Measurements from ENCODE around the gene ANXA6.
"Not testable (repeated sequence)": the region's sequence is repeated elsewhere in the genome, so short reads cannot be mapped to it uniquely, and the experiment has no call there.

ANXA6 gene

DNA sequence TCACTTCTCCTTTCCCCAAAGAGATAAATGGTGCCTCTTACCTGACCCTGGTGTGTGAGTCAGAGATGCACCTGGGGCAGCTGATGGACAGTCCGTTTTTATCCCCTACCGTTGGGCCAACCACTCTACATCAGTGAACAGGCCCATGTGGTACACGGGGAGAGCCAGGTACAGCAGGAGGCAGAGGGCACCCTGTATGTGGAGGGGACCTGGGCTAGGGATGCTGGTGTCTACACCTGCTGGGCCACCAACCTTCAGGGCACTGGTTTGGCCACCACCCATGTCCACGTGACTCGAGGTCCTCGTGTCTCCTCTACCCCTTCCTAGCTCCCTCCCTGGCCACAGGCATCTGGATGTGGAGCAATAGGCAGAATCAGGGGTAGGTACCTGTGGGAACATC is 22.7 kb upstream of the ANXA6 start:
- no peak for DNase-seq

DNA sequence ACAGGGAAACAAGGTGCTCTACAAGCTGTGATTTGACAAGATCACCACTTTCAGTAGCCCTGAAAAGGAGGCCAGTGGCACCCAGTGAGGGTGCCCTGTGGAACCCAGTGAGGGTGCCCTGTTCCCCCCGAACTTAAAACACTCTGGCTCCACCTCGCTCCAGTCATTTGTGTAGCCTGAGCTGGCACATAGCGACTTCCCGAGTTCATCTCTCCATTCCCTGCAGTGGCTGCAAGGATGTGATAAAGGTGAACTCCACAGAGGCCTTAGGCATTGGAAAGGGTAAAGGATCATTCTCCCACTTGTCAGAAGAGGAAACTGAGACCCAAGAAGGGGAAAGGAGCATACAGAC is 21.9 kb upstream of the ANXA6 start:
- DNase-seq, result no peak

DNA sequence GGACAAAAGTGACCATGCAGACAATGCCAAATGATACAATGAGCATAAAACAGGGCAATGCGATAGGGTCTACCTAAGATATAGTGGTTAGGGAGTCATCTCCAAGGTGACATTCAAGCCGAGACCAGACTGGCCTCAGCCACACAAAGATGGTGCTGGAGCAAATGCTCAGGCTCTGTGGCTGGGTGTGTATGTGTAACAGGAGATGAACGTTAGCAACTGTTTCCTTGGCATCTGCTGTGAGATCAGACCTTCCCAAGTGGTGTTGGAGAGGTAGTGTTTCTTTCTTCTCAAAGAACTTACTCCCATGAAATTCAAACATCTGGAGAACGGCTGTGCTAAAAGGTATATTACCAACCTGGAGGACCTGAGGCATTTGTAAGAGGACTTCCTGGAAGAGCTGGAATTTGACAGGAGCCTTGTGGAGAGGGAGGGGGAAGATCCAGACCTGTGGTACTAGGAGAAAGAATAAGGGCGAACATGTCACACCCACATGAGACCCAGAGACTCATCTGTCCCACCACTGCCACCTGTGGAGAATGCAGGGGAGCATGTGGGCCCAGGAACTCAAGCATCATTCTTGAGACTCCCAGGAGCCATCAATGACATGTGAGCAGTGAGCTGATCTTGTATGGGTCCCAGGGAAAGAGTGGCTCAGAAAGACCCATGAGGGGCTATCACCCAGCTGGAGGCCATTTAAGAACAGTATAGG is 21.4 kb upstream of the ANXA6 start:
- no peak for DNase-seq

DNA sequence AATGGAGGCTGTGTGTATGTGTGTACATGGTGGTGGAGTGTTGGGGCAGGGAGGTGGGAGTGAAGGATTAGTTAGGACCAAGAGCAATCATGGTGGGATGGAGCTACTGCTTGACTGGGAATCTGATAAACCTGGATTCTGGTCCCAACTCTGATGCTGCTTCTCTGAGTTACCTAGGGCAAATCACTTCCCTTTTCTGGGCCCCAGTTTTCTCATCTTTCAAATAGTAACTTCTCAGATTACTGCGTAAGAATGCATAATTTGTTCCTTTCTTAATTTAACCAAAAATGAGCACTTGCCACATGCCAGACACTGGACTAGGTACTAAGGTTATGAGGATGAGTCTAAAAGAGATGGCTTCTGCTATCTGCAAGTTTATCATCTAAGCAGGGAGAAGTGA is 20.8 kb upstream of the ANXA6 start:
- DNase-seq, result no peak

DNA sequence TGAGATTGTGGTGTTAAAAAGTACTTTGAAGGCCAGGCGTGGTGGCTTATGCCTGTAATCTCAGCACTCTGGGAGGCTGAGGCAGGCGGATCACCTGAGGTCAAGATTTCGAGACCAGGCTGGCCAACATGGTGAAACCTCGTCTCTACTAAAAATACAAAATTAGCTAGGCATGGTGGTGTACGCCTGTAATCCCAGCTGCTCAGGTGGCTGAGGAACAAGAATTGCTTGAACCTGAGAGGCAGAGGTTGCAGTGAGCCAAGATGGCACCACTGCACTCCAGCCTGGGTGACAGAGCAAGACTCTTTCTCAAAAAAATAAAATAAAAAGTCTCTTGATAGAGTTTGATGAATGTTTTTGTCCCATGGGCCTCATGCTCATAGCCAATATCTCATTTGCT is 18.7 kb upstream of the ANXA6 start:
- not testable (repeated sequence) for DNase-seq

DNA sequence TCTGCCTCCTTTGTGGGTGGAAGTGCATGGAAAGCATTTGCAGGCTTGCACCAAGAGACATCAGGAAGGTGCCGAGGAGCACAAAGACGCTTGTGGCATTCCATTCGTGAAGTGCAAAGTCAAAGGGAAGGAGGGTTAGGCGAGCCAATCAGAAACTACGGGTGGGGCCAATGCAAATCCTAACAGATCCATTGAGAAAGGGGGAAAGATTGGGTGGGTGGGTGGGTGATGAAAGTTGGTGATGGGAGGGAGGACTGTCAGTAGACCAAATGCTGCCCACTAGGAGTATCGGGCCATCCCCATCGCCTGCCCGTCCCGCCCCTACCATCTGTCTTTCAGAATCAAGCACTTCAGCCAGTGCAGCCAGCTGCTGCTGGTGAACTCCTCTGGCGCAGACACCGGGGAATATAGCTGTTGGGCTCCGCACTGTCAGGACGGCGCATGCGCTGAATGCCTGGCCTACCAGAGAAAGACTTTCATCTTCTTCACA is 17.1 kb upstream of the ANXA6 start:
- no peak for DNase-seq

GRCh38 chr5:151173711-151174611 is 16.4 kb upstream of the ANXA6 start:
- DNase-seq, result no peak

GRCh38 chr5:151171529-151171928 is 13.9 kb upstream of the ANXA6 start:
- DNase-seq, result no peak

GRCh38 chr5:151168602-151169344 is 11.2 kb upstream of the ANXA6 start:
- DNase-seq, result no peak

DNA sequence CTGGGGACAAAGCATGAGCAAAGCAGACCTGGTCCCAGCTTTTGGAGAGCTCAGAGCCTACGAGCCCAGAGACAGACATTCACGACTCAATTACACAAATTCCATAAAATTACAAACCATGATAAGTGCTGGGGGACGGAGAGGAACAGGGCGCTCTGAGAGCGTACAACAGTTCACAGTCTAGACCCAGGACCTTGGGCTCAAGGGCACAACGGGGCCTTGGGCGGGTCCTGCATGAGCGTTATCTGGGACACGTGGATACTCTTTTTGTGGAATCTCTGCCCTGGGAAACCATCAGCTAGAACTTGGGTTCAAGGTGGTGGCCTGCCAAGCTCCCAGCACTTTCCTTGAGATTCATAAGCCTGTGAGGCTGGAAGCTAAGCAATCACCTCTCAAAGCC is 9.4 kb upstream of the ANXA6 start:
- DNase-seq, result no peak

GRCh38 chr5:151164687-151165392 is 7.3 kb upstream of the ANXA6 start:
- DNase-seq, result peak; percentile 89

- no peak for DNase-seq
Measured at GRCh38 chr5:151162776-151163175, 5.2 kb upstream of the ANXA6 start.

- DNase-seq, result no peak
Measured at GRCh38 chr5:151159649-151160373, 2.2 kb upstream of the ANXA6 start.

GRCh38 chr5:151158287-151158661 is 695 bp upstream of the ANXA6 start:
- peak; percentile 27 for DNase-seq

GRCh38 chr5:151156507-151157420 is 815 bp downstream of the ANXA6 start:
- no peak for DNase-seq

DNA sequence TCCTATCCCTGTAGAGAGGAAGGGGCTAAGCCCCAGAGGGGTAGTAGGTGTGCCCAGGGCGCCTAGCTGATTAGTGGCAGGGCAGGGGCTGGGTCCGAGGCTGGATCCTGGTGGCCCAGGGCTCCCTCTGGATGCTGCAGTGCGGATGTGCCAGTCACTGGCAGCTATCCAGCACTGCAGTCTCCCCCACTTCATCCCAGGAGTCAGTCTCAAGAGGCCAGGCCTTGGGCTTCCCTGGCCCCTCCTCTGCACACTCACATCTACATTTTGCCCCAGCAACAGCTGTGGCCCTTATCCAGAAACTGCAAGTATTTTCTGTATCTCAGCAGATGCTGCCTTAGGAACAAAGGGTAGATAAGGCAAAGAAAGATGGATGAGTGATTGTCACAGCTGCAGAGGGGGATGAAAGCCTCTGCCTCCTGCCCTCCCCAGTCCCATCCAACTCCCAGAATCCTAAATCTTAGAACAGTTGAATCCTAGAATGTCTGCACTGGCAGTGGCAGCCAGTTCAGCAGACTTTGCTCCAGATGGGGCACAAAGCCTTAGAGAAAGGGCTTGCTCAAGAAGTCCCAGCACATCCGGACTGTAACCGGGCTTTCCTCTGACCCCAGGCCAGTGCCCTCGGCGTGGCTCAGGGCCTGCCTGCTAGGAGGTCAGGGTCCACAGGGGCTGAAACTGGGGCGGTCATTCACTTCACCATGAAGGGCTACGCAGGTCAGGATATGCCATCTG is 1.6 kb downstream of the ANXA6 start:
- peak; percentile 54 for DNase-seq

- DNase-seq, result peak; percentile 39
Measured at GRCh38 chr5:151154931-151155774, 2.4 kb downstream of the ANXA6 start.

DNA sequence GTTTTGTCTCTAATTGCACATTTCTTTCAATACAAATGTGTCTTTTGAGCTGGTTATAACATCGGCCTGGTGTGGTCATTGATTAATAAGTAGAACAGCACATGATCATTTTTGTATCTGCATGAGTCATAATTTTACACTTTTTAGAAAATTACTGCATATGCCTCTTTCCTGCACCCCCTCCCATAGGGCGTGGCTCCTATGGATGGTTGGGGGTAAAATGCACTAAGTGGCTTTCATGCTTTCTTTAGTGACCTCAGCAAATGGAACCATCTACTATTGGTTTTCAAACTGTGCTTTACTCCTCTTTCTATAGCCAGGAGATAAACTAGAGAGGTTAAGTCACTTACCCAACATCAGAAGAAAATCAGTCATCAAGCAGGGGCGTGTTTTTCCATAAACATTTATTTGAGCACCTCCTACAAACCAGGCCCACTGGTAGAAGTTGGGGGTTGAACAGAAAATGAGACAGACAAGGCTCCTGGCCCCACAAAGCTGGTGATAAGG is 3.8 kb downstream of the ANXA6 start:
- DNase-seq, result no peak

GRCh38 chr5:151153300-151153699 is 4.3 kb downstream of the ANXA6 start:
- DNase-seq, result no peak

Data from hematopoietic multipotent progenitor cell treated with erythropoietin and hydrocortisone succinate and interleukin-3 and kit ligand, for 6 days (in vitro differentiated cells).